ENCODE measurements around the gene TSEN54. TPM values are rescaled to one million over a fixed set of nuclear protein-coding genes. Genes with fewer than 3 reads are reported as not detected.
A peak's percentile ranks its signal among the peaks of the same experiment; 100 is the strongest.

The TSEN54 gene
- total RNA-seq, 4 donors from 2014 or later: 11.6 to 46.6 (median 25.8) TPM

DNA sequence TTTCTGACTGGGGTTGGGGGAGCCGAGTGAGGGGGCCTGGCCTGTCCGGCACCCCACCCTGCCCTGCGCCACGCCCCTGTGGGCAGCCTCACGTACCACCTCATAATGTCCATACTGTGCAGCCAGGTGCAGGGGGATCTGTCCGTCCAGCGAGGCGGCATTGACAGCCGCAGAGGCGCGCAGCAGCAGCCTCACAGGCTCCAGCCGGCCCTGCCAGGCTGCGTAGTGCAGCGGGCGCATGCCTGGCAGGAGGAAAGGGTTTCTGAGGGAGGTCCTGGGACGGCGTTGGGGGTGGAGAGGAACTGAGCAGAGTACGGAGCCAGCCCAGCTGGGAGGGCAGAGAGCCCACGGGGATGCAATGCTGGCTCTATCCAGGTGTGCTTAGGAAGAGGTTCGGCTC, 9.4 kb upstream of the TSEN54 start:
- intact Hi-C loops (cut with DNase I): loop anchor here (5.0 kb wide), 1 partner anchor 80 kb away; no protein-coding TSS in a partner anchor
- H3K4me1 ChIP-seq: peaks cover 15 to 22% of the 10 kb centered on the region in 2 donors
- no peak for DNase-seq
- H3K27me3 ChIP-seq: no peaks in the 10 kb centered on the region
- no peak overlapping the region for H3K4me3 ChIP-seq (replicated peaks in 1 of 3)
- TF ChIP-seq, protein P1, sequence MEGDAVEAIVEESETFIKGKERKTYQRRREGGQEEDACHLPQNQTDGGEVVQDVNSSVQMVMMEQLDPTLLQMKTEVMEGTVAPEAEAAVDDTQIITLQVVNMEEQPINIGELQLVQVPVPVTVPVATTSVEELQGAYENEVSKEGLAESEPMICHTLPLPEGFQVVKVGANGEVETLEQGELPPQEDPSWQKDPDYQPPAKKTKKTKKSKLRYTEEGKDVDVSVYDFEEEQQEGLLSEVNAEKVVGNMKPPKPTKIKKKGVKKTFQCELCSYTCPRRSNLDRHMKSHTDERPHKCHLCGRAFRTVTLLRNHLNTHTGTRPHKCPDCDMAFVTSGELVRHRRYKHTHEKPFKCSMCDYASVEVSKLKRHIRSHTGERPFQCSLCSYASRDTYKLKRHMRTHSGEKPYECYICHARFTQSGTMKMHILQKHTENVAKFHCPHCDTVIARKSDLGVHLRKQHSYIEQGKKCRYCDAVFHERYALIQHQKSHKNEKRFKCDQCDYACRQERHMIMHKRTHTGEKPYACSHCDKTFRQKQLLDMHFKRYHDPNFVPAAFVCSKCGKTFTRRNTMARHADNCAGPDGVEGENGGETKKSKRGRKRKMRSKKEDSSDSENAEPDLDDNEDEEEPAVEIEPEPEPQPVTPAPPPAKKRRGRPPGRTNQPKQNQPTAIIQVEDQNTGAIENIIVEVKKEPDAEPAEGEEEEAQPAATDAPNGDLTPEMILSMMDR (IDR thresholded peaks at IDR 0.05): no peak
- TF ChIP-seq POLR2A (IDR thresholded peaks at IDR 0.05): no peak
- H3K27ac ChIP-seq: no peak overlapping the region
- no peaks in the 10 kb centered on the region for H3K9me3 ChIP-seq
- peaks cover 23 to 34% of the 10 kb centered on the region in 2 donors for H3K36me3 ChIP-seq
- WGBS, 2 donors: 88 to 93% methylated on average over 13 to 15 of the region's 20 CpGs

DNA sequence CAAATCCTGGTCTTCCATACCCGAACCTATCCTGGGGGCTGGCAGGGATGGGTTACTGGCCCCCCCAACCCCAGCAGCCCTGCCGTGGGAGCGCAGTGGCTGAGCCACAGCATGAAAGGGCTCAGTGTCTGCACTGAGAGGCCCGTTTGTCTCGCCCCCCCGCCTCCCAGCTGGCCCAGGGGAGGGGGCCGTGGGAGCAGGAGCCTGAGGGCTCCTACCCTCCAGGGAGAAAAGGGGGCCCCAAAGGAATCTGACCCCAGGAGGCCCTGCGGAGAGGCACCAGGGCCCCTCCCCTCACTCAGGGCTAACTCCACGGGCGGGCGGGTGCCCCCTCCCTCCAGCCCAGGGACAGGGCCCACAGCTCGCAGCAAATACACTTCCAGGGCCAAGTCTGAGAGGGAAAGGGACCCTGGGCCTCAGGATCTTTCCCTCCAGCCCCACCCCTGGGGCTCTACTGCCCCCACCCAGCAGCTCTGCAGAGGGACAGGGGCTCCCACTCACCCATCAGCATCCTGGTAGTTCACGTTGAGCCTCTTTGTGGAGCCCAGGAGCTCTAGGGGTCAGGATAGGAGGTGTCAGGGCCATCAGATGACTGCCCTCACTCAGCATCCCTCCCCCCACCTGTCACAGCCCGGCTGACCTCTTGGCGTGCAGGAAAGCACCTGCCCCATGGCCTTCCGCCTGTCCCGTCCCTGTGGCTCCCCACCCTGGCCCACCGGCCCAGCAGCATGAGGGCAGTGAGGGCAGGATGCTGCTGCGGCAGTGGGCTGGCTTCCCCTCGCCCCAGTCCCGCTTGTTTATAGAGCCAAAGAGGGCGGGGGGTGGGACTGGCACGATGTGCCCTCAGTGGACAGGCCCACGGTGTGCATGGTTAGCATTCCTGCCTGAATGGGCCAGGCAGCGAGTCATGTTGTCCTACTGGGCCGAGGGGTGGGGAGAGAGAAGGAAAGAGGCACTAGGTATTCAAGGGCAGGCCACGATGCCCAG, 8.3 kb upstream of the TSEN54 start:
- peaks cover 25 to 32% of the 10 kb centered on the region in 2 donors for H3K4me1 ChIP-seq

DNA sequence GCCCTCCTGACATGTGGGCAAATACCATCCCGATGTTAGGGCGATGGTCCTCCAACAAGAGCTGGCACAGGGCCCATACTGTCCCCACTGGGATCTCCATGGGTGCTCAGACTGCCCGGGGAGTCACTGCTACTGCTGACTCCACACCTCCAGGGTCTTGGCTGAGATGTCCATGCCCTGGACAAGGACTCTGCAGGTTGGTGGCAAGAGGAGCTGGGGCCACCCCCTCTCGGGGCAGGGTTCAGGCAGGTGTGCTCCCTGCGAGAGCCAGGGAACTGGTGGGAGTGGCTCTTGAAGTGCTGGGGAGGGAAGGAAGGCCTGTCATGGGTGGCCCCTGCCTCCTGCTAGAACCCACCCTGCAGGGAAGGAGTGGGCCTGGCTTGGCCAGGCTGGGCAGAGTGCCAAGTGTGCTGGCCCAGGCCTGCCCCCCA, 7.4 kb upstream of the TSEN54 start:
- Histone ChIP-seq H3K27ac (peak overlapping the region in 2 of 3 donors; percentile 70 to 87), H3K4me1 (peaks cover 32 to 35% of the 10 kb centered on the region in 2 donors), H3K27me3 (no peaks in the 10 kb centered on the region), H3K9me3 (no peaks in the 10 kb centered on the region), H3K36me3 (peaks cover 17 to 21% of the 10 kb centered on the region in 2 donors), H3K4me3 (replicated peaks in 1 of 3) (no peak overlapping the region)
- TF ChIP-seq POLR2A (IDR thresholded peaks at IDR 0.05): no peak
- TF ChIP-seq, protein P1 (IDR thresholded peaks at IDR 0.05): no peak
- no peak for DNase-seq
- 39 to 57% methylated on average over 4 to 5 of the region's 5 CpGs for WGBS, 2 donors
- intact Hi-C loops (cut with DNase I): loop anchor here (5.0 kb wide), 1 partner anchor 82 kb away; no protein-coding TSS in a partner anchor

More for the DNA sequence above, 8.3 kb upstream of the TSEN54 start:
- no peak for TF ChIP-seq POLR2A (IDR thresholded peaks at IDR 0.05)
- TF ChIP-seq, protein P1 (IDR thresholded peaks at IDR 0.05): no peak
- H3K4me3 ChIP-seq (replicated peaks in 1 of 3): no peak overlapping the region
- no peaks in the 10 kb centered on the region for H3K27me3 ChIP-seq
- no peaks in the 10 kb centered on the region for H3K9me3 ChIP-seq
- H3K36me3 ChIP-seq: peaks cover 23 to 27% of the 10 kb centered on the region in 2 donors
- WGBS, 2 donors: 67 to 74% methylated on average over 8 to 18 of the region's 27 CpGs
- intact Hi-C loops (cut with DNase I): loop anchor here (5.0 kb wide), 1 partner anchor 81 kb away; no protein-coding TSS in a partner anchor
- peak overlapping the region in 2 of 3 donors; percentile 70 to 87 for H3K27ac ChIP-seq
- no peak for DNase-seq

DNA sequence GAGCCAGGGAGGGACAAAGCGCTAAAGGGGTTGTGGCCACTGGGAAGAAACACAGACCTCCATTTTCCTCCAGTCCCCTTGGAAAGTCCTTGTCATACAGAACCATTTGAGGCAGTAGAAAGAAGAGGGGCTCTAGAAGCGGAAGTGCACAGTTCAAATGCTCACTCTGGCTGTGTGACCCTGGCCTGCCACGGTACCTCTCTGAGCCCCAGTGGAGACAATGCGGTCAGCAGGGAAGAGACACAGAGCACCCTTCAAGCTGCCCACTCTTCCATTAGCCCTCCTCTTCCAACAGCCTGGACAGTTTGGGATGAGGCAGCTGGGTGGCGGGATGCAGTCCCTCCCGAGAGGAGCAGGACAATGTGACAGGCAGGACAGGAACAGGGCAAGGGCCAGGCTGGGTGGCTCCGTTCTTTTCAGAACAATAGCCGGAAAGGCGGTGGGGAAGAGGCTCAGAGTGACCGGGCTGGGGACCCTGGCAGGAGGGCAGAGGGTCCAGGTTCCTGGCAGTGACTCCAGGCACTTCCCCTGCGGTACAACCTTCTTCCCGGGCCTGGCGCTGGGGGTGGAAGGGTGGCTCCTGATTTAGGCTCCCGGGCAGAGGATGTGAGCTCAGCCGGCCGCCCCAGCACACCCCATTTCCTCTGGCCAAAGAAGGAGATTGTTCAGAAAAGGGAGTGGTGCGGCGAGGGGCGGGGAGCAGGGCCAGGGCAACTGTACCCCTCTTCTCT, 6.6 kb upstream of the TSEN54 start:
- peaks cover 39 to 43% of the 10 kb centered on the region in 2 donors for H3K4me1 ChIP-seq
- peaks cover 17% of the 10 kb centered on the region in 2 donors for H3K36me3 ChIP-seq
- no peaks in the 10 kb centered on the region for H3K9me3 ChIP-seq
- H3K27me3 ChIP-seq: no peaks in the 10 kb centered on the region
- peak overlapping the region; percentile 54 to 87 (median 70) for H3K27ac ChIP-seq
- TF ChIP-seq POLR2A (IDR thresholded peaks at IDR 0.05): no peak
- peak; percentile 25 to 40 for DNase-seq
- 81 to 82% methylated on average over 18 to 19 of the region's 19 CpGs for WGBS, 2 donors
- intact Hi-C loops (cut with DNase I): loop anchor here (5.0 kb wide), 1 partner anchor 82 kb away; no protein-coding TSS in a partner anchor
- no peak overlapping the region for H3K4me3 ChIP-seq (replicated peaks in 1 of 3)

DNA sequence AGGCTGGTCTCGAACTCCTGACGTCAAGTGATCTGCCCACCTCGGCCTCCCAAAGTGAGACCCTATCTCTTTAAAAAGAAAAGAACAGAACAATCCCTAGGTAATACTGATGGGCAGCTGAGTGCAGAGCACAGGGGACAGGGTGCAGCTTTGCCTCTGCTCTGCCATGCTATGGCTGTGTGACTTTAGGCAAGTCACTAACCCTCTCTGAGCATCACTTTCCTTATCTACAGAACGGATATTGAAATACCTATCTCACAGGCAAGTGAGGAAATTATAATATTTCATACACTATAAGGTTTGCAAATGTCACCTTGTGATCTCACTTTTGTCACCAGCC, 5.1 kb upstream of the TSEN54 start:
- peaks cover 11 to 12% of the 10 kb centered on the region in 2 donors for H3K36me3 ChIP-seq
- 82 to 90% methylated on average over 4 of the region's 4 CpGs for WGBS, 2 donors
- H3K9me3 ChIP-seq: no peaks in the 10 kb centered on the region
- no peak for DNase-seq
- no peak overlapping the region for H3K4me3 ChIP-seq (replicated peaks in 1 of 3)
- peak overlapping the region in 2 of 3 donors; percentile 70 to 87 for H3K27ac ChIP-seq
- no peaks in the 10 kb centered on the region for H3K27me3 ChIP-seq
- TF ChIP-seq POLR2A (IDR thresholded peaks at IDR 0.05): no peak
- TF ChIP-seq, protein P1 (IDR thresholded peaks at IDR 0.05): no peak
- peaks cover 39 to 43% of the 10 kb centered on the region in 2 donors for H3K4me1 ChIP-seq
- intact Hi-C loops (cut with DNase I): no loop called here

Measured in thyroid gland (tissue), 4 donors.